IMR-90 (cell line): Measurements from ENCODE around the gene ADGRG2. TPM values are rescaled to one million over a fixed set of nuclear protein-coding genes. Genes with fewer than 3 reads are reported as not detected.

Source experiments
- ATAC-seq: fragments of 200-7000 bp; cut with Tn5 transposase; 2 replicates; pipeline ENCODE4 v1.9.1; 2020; ENCODE audit warnings: low read depth, mild to moderate bottlenecking, moderate library complexity
- BruUV-seq: library from RNA; stranded (reverse); fragments of 400-500 nt; replicated peaks from 2 replicates; lab custom pipeline; 2021; lab: Mats Ljungman, UMichigan
- CTCF ChIA-PET: fragments of 300-600 bp; formaldehyde crosslinking; extraction: SDS; loops from one replicate; lab custom pipeline; 2021; ENCODE audit warnings: antibody characterized with exemption; lab: Yijun Ruan, JAX
- POLR2A ChIA-PET: fragments of 300-600 bp; sonication (Branson Sonifier 250); formaldehyde crosslinking; loops from one replicate; lab custom pipeline; 2022; ENCODE audit warnings: antibody characterized with exemption; ENCODE audit not compliant: unreplicated experiment; lab: Charles Lee
- DNase-seq: peaks from one replicate; pipeline ENCODE4 v3.0.0; 2013
- H2AFZ ChIP-seq: replicated peaks from 2 replicates; pipeline ENCODE3; 2013; ENCODE audit warnings: low read length, mild to moderate bottlenecking; ENCODE audit not compliant: poor library complexity
- H2AK5ac ChIP-seq: 2 replicates; pipeline ENCODE4 v1.6.1; 2013; ENCODE audit warnings: low read depth, low read length, inconsistent platforms
- H2AK9ac ChIP-seq: replicated peaks from 2 replicates; pipeline ENCODE3; 2013; ENCODE audit warnings: mild to moderate bottlenecking, low read depth, low read length, moderate library complexity; ENCODE audit not compliant: poor library complexity
- H2BK120ac ChIP-seq: 2 replicates; pipeline ENCODE4 v1.6.1; 2013; ENCODE audit warnings: low read depth, low read length, inconsistent platforms
- H2BK15ac ChIP-seq: 3 replicates; pipeline ENCODE4 v1.6.1; 2013; ENCODE audit warnings: low read depth, low read length, inconsistent platforms
- H2BK20ac ChIP-seq: 2 replicates; pipeline ENCODE4 v1.6.1; 2013; ENCODE audit warnings: low read depth, mild to moderate bottlenecking, inconsistent platforms, low read length, moderate library complexity
- H2BK5ac ChIP-seq: 2 replicates; pipeline ENCODE4 v1.6.1; 2013; ENCODE audit warnings: mild to moderate bottlenecking, low read depth, low read length, inconsistent platforms; ENCODE audit not compliant: poor library complexity, severe bottlenecking
- H3K14ac ChIP-seq: replicated peaks from 2 replicates; pipeline ENCODE4 v1.6.1; 2013; ENCODE audit warnings: low read depth, low read length, inconsistent platforms
- H3K18ac ChIP-seq: 2 replicates; pipeline ENCODE4 v1.6.1; 2013; ENCODE audit warnings: low read depth, low read length, control low read depth
- H3K23ac ChIP-seq: 2 replicates; pipeline ENCODE4 v1.6.1; 2013; ENCODE audit warnings: low read depth, low read length, inconsistent platforms
- H3K27ac ChIP-seq: 2 replicates; pipeline ENCODE4 v1.5.1; 2013; ENCODE audit warnings: mild to moderate bottlenecking, control low read depth, low read length; ENCODE audit not compliant: insufficient read depth
- H3K27me3 ChIP-seq: 2 replicates; pipeline ENCODE4 v1.6.1; 2013; ENCODE audit warnings: low read length; ENCODE audit not compliant: control insufficient read depth, insufficient read depth
- H3K36me3 ChIP-seq: 2 replicates; pipeline ENCODE4 v1.6.1; 2013; ENCODE audit warnings: low read length, mixed read lengths; ENCODE audit not compliant: control insufficient read depth, insufficient read depth
- H3K4ac ChIP-seq: 2 replicates; pipeline ENCODE4 v1.6.1; 2013; ENCODE audit warnings: low read depth, low read length, inconsistent platforms
- H3K4me1 ChIP-seq: 2 replicates; pipeline ENCODE4 v1.6.1; 2013; ENCODE audit warnings: low read length, mixed read lengths; ENCODE audit not compliant: control insufficient read depth, insufficient read depth
- H3K4me2 ChIP-seq: 2 replicates; pipeline ENCODE4 v1.6.1; 2013; ENCODE audit warnings: low read depth, mild to moderate bottlenecking, control low read depth, low read length, moderate library complexity
- H3K4me3 ChIP-seq: 2 replicates; pipeline ENCODE4 v1.5.1; 2013; ENCODE audit warnings: low read depth, mild to moderate bottlenecking, control low read depth, low read length, moderate library complexity; ENCODE audit not compliant: insufficient read depth
- H3K56ac ChIP-seq: 2 replicates; pipeline ENCODE4 v1.6.1; 2013; ENCODE audit warnings: low read length, inconsistent platforms; ENCODE audit not compliant: insufficient read depth; ENCODE audit errors: extremely low read depth
- H3K79me1 ChIP-seq, 2 experiments: 2 replicates each; pipeline ENCODE4 v1.6.1; 2013; ENCODE audit warnings: low read length in 2 of 2, inconsistent platforms in 1 of 2, low read depth in 1 of 2
- H3K9ac ChIP-seq: 2 replicates; pipeline ENCODE4 v1.6.1; 2013; ENCODE audit warnings: low read depth, low read length, control low read depth
- H3K9me1 ChIP-seq: 2 replicates; pipeline ENCODE4 v1.6.1; 2013; ENCODE audit warnings: low read length, inconsistent platforms; ENCODE audit not compliant: insufficient read depth
- H3K9me3 ChIP-seq: 2 replicates; pipeline ENCODE4 v1.6.1; 2013; ENCODE audit warnings: low read length; ENCODE audit not compliant: control insufficient read depth, insufficient read depth
- H4K20me1 ChIP-seq: 2 replicates; pipeline ENCODE4 v1.6.1; 2013; ENCODE audit warnings: low read length, inconsistent platforms; ENCODE audit not compliant: insufficient read depth
- H4K5ac ChIP-seq: 2 replicates; pipeline ENCODE4 v1.6.1; 2013; ENCODE audit warnings: mild to moderate bottlenecking, low read depth, low read length, control low read depth
- H4K8ac ChIP-seq, 2 experiments: 2 replicates each; pipeline ENCODE4 v1.6.1; 2013; ENCODE audit warnings: low read depth in 2 of 2, low read length in 2 of 2, control low read depth in 1 of 2, inconsistent platforms in 1 of 2
- H4K91ac ChIP-seq: 2 replicates; pipeline ENCODE4 v1.6.1; 2013; ENCODE audit warnings: low read depth, low read length, inconsistent platforms; ENCODE audit not compliant: insufficient read depth
- CTCF ChIP-seq: conservative IDR thresholded peaks from 2 replicates; pipeline ENCODE4 v1.5.1; 2012; ENCODE audit warnings: mild to moderate bottlenecking, low read depth, low read length, improper control_type of control experiment
- ELK1 ChIP-seq: fragments of 150-350 bp; IDR thresholded peaks from 2 replicates; pipeline ENCODE4 v1.6.1; 2016; ENCODE audit warnings: low read depth, mild to moderate bottlenecking, low read length, moderate library complexity, borderline replicate concordance
- NFE2L2 ChIP-seq: fragments of 150-350 bp; IDR thresholded peaks from 2 replicates; pipeline ENCODE4 v1.6.1; 2016; ENCODE audit warnings: low read depth, mild to moderate bottlenecking, low read length
- WGBS, 2 experiments: methylation state at CpG; one replicate each; pipeline versions ENCODE4 v1.1.5 to v1.1.7; 2013; ENCODE audit warnings: missing lambda C conversion rate in 2 of 2; ENCODE audit not compliant: insufficient read length in 1 of 2; ENCODE audit errors: extremely low coverage in 2 of 2; 5-methylcytosine and 5-hydroxymethylcytosine counted together
- dilution Hi-C: fragments of 300-500 bp; cut with HindIII; formaldehyde crosslinking; loops from one replicate; pipeline ENCODE4 v1.14.3; 2018; ENCODE audit warnings: low sequenced_read_pairs; ENCODE audit not compliant: unreplicated experiment
- in situ Hi-C: fragments of 300-500 bp; cut with MboI; formaldehyde crosslinking; loops from 3 replicates; pipeline ENCODE4 v1.14.3; 2019; ENCODE audit warnings: low sequenced_read_pairs, inconsistent platforms, mixed read lengths
- intact Hi-C: fragments of 100-400 bp; cut with micrococcal nuclease; formaldehyde crosslinking; loops from 2 replicates; pipeline ENCODE4 v1.10.0; 2022
- polyA plus RNA-seq, 3 experiments: library from polyadenylated mRNA; depleted of rRNA; stranded (reverse); fragments of >200 nt; gene quantifications; 2 replicates each; pipeline ENCODE4 v1.2.3, GENCODE V29; 2012; ENCODE audit warnings: low replicate concordance in 1 of 3
- total RNA-seq: library from RNA; depleted of rRNA; stranded (reverse); fragments of >200 nt; gene quantifications from 2 replicates; pipeline ENCODE4 v1.2.3, GENCODE V29; 2012

The ADGRG2 gene
- total and polyA plus RNA-seq, 2 of the 4 experiments (the other 2 are of a cell fraction), result under 0.01 to 0.07 TPM

GRCh38 chrX:19072372-19072771 lies 49.9 kb downstream of the ADGRG2 start:
- dilution Hi-C loops (no loop called here), intact Hi-C loops (no loop called here), in situ Hi-C loops (no loop called here)
- H2BK5ac ChIP-seq, result no peak overlapping the region
- no TSS peak for BruUV-seq
- H3K23ac ChIP-seq, result no peak overlapping the region
- H4K91ac ChIP-seq, result no peak overlapping the region
- H3K56ac ChIP-seq, result no peak overlapping the region
- H3K79me1 ChIP-seq, result no peaks in the 10 kb centered on the region
- no peak overlapping the region for H3K9ac ChIP-seq
- H3K4me1 ChIP-seq, result no peaks in the 10 kb centered on the region
- no peaks in the 10 kb centered on the region for H3K9me1 ChIP-seq
- no peaks in the 10 kb centered on the region for H3K36me3 ChIP-seq
- no peak overlapping the region for H4K8ac ChIP-seq
- no peak overlapping the region for H2AK9ac ChIP-seq
- H4K5ac ChIP-seq, result no peak overlapping the region
- H2BK15ac ChIP-seq, result no peak overlapping the region
- ATAC-seq (no peak), DNase-seq (no peak)
- no peak overlapping the region for H3K4me2 ChIP-seq
- H4K20me1 ChIP-seq, result no peaks in the 10 kb centered on the region
- H3K4me3 ChIP-seq, result no peak overlapping the region
- no peak for TF ChIP-seq NFE2L2
- TF ChIP-seq ELK1, result no peak
- TF ChIP-seq CTCF, result no peak
- H2BK120ac ChIP-seq, result no peak overlapping the region
- no peak overlapping the region for H2AFZ ChIP-seq
- no peak overlapping the region for H3K4ac ChIP-seq
- no peaks in the 10 kb centered on the region for H3K27me3 ChIP-seq
- no peak overlapping the region for H2BK20ac ChIP-seq
- H3K27ac ChIP-seq, result no peak overlapping the region
- no peak overlapping the region for H3K18ac ChIP-seq
- no CpG with 5 or more reads among the region's 3 CpGs for WGBS, 2 experiments
- no peaks in the 10 kb centered on the region for H3K9me3 ChIP-seq
- H2AK5ac ChIP-seq, result no peak overlapping the region
- H3K14ac ChIP-seq, result no peak overlapping the region
- ChIA-PET CTCF (no interaction called here), POLR2A (no interaction called here)
